ENCODE data around the gene CCDC85B.

DNA sequence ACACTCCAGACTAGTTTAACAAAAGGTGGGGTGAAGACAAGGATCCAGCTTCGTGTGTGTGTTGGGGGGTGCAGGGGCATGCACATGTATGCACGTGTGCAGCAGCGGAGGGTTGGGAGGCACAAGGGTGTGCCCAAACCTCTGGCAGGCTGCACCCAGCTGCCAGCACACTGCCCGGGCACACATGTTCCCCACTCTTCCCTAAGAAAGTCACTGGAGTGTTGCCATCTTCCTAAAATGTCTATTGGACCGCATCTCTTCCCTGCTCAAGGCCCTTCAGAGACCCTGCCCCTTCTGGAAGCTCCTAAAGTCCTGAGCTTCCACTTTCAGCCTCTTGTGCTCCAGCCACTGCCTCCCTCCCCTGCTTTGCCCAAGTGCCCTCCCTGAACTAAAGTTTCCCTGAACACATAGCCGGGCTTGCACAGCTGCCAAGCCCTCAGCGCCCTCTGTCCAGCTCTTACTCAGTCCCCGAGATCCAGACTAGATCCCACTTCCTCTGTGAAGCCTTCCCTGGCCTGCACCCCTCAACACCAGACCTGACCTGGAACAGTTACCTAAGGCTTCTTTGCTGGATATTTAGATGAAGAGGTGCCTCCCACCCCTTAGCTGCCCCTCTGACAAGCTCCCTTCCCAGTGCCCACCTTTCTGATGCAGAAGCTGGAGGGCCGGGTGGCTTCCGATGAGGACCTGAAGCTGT is 38.5 kb upstream of the CCDC85B start:
- TF ChIP-seq CTCF (IDR thresholded peaks at IDR 0.05; ENCODE audit: poor library complexity) (no peak), EZH2phosphoT487 (IDR thresholded peaks at IDR 0.05; ENCODE audit: low read depth, severe bottlenecking, unreplicated experiment) (no peak), EZH2 (IDR thresholded peaks at IDR 0.05; ENCODE audit: borderline replicate concordance) (no peak)
